NCI-H69 (cell line): ENCODE measurements around the gene ACOX1.

Source experiments
- DNase-seq: peaks from one replicate; lab custom pipeline; 2025; lab: John Stamatoyannopoulos, UW

The ACOX1 gene

DNA sequence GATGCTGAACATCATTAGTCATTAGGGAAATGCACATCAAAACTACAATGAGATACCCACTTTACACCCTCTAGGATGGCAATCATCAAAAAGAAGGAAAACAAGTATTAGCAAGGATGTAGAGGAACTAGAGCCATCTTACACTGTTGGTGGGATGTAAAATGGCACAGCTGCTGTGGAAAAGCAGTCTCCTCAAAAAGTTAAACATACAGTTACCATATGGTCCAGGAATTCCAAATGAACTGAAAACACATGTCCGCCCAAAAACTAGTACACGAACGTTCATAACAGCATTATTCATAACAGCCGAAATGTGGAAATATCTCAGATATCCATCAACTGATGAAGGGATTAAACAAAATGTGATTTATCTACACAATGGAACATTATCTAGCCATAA, 45.2 kb downstream of the ACOX1 start:
- no peak for DNase-seq

DNA sequence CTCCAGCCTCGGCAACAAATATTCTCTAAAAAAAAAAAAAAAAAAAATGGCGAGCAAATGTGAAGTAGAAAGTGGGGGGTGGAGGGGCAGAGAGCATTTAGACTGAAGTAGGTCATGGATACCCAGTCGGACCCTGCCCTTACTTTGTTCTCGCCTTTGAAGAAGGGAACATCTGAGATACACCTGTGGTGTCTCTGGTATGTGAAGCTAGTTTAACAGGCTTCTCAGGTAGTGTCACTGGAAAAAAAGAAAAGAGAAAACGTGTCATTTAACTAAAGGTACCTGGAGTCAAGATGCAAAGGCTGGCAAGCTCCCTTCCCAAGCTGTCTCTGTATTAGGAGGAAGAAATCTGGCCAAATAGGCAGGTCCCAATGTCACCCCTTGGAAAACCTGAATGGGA, 46.1 kb downstream of the ACOX1 start:
- DNase-seq = no peak

DNA sequence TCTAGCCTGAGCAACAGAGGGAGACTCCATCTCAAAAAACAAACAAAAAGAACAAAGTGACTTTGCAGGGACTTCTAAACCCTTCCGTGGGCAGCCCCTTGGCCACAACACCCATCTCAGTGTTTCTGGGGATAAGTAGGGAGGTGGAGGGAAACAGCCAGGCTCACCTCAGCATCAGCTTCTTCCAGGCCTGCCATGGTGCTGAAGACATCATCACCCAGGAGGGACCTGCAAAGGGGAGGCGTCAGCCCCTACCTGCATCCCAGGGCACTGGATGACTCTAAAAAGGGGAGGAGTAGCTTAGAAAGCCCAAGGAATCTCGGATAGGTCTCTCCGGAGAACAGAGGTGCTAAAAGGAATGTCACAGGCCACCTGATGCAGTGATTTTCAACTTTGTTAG, 47.9 kb downstream of the ACOX1 start:
- DNase-seq = no peak

DNA sequence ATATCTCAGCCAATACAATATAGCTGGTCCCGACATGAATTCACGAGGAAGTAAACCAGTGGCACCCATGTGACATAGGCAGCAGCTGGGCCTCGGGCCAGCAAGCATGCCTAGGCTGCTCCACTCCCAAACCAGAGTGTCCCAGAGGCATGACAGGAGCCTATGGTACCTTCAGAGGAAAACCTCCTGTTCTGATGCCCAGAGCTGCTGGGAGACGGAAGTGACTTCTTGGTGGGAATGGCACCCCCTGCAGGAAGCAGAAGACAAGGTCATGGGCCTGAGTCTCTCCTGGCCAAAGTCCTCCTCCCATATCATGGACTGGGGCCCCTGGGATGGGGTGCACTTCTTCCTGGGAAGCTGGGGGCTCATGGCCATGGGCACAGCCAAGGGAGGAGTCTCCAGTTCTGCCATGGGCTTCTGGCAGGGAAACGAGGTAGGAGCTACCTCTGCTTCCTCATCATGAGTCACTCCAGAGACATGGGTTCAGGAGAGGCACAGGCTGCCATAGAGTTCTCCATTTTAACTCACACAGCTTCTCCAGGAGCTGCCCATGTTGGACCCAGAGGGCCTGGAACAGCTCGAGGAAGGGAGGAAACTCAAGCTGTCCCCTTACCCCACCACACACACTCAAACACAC, 51.6 kb downstream of the ACOX1 start:
- DNase-seq = peak; percentile 71

DNA sequence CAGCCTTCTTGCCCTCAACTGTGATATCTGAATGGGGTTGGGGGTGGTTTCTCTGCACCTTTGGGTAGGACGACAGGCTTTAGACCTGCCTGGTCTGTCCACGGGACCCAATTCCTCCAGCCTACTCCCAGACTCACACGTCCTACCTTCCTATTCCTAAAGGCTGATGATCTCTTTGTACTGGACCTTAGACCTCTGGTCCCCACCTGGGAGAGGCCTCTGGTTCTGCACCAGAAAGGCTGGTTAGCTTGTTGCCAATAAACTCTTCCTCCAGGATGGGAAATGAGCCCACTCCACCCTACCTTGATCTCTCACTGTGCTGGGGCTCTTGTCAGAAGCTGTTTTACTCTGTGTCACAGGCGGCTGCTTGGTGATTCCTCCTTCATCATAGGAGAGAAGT, 52.5 kb downstream of the ACOX1 start:
- DNase-seq = no peak

DNA sequence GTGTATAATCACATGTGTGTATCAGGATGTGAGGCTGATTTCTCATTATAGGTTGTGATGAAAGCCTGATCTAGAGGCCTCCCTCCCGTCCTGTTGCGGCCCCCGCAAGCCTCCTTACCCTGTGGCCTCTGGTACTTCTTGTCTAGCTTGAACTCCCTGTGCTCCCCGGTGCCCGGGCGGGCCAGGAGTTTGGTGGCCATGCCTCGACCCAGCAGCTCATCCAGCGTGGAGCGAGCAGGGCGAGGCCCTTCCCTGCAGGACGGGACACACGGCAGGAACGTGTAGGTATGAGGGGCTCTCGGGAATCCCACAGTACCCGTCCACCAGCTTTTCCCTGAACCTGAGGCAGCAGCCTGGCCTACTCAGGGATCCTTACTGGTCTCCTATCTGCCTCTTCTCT, 53.1 kb downstream of the ACOX1 start:
- no peak for DNase-seq

DNA sequence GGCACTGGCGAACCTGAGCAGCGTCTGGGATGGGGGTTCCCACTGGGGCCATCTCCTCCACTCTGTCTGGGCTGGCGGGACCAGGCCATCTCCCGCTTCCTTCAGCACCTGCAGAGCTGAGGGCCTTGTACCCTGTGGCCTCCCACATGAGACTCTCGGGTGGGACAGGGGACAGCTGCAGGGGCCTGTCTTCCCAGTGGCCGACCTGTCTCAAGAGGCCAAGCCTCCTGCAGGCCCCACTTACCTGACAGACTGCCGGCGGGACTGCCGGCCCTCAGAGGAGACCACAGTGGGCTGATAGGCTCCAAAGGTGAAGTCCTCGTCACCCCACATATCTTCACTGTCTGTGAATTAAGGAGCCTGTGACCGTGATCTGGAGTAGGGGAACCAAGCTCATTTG, 53.9 kb downstream of the ACOX1 start:
- no peak for DNase-seq

DNA sequence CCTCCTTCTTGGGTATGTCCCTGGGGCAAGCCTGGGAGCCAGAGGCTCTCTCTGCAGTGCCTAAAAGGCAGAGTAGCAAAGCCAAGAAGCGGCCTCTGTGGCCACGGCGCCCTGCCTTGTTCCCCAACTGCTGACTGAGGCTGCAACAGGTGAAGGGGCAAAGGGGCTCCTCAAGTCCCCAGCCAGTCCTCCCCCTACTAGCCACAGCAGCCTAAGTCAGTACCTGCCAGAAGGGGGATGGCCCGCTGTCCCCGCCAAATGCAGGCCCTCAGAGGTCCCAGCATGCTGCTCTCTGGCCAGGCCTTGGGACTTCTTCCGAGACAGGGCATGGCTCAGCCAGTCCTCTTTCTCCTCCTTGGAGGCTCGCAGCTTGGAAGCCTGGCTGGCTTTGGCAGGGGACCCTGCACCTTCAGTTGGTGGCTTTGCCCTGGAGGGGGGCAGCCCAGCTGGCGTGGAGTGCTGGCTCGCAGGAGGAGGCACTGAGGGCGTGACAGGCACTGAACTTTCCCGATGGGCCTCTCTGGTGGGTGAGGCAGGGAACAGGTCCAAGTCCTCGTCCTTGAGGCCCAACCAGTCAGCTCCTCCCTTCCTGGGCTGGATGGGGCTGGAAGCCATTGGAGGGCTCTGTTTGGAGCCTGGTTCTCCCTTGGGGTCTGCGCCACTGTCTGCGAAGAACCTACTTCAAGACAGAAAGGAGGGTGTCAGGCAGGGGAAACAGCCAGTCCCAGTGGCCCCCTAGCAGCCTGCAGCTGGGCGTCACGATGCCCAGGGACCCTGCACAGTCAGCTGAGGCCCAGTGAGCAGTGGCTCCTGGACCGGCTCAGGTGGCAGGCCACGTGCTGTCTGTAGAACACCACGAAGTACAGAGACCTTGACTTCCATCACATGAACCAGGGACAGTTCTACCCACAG, 55.7 kb downstream of the ACOX1 start:
- DNase-seq = no peak

DNA sequence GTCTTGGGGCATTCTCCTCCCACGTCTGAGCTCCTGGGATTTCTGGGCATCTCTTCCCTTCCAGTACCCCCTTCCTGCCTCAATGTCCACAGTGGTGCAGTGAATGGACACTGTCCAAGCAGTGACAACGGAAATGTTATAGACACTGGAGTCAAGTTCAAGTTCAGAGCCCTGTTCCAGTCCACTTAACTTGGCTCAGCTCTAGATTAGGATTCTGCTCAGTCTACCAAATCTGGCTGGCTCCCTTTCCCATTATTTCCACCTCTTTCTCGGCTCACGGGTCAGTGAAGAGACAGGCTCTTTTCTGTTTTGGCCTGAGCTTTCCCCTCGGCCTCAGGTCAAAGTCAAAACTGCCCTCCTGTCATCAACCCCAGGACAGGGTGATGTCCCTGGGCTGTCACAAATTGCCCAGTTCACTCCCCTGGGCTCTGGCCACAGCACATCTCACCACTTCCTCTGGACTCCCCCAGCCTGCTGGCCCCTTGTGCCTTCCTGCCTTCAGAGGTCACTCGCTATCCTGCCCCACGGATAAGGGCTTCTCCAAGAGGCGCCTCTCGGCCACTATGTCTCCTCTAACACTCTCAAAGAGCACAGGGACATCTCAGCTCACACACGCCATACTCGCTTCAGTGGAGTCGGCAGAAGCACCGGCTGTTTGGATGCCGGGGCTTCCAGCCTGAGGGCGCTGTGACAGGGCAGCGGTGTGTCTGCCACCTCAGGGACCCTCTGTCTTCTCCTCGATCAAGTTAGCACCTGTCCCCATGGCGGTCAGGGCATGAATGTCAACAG, 56.6 kb downstream of the ACOX1 start:
- no peak for DNase-seq

DNA sequence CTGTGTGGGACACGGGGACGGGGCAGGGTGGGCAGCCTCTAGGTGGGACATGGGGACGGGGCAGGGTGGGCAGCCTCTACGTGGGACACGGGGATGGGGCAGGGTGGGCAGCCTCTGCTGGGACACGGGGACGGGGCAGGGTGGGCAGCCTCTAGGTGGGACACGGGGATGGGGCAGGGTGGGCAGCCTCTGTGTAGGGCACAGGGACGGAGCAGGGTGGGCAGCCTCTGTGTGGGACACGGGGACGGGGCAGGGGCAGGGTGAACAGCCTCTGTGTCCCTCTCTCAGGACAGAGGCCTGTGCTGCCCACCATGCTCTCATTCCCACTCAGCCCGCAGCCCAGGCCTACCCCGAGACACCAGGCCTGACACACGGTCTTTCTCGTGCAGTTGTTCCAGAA, 57.4 kb downstream of the ACOX1 start:
- DNase-seq = no peak

DNA sequence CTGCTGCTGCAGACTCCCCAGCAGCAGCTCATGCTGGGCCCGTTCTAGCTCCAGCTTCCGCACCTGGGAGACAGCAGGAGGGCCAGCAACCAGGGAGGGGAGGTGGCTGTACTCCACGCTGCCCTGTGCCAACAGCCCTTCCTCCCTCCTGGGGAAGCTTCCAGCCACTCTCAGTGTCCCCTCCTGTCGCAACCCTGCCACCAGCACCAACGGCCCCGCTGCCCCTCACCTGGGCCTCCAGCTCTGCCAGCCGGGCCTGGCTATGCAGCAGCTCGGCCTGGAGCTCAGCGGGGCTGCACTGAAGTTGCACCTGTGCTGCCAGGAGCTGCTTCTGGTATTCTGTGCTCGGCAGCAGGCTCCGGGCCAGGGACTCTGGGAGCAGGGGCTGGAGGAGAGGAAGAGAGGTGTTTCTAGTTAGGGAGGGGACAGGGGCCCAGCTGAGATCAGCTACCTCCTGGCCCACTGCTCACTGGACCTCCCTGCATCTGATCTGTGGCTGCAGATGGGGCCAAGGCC, 58.9 kb downstream of the ACOX1 start:
- peak; percentile 31 for DNase-seq

DNA sequence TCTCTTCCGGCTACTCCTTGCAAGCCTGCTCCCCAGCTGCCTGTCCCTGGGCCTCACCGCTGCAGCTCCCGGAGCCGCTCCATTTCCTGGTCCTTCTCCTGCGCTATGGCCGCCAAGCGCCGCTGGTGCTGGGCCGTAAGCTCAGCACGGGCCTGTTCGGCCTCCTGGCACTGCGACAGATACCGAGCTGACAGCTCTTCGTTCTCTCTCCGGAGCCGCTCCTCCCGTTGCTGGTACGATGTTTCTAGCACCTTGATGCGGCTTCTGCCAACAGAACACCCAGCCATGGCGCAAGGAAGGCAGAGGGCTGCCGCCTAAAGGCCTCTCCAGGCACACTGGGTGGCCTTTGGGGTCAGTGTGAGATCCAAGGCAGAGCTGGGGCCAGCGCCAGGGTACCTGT, 59.4 kb downstream of the ACOX1 start:
- no peak for DNase-seq

DNA sequence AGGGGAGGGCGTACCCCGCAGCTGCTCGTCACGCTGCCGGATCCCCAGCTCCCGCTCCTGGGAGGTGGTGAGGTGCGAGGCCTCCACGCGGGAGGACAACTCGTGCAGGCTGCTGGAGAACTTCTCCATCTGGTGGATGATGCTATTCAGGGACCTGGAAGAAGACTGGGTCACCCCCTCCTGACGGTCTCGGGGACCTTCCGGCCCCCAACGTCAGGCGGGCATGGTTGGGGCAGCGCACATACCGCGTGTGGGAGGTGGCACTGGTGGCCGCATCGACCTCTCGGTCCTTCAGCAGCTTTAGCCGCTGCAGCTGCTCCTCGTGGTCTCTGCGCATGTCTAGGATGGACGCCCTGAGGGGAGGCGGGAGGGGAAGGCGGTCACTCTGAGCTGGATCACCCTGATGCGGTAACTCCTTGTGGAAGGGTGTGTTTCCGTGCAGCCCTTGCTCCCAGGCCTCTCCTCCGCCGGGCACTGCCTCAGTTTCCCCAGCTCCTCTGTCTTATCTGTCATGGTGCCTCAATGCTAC, 61.0 kb downstream of the ACOX1 start:
- no peak for DNase-seq

DNA sequence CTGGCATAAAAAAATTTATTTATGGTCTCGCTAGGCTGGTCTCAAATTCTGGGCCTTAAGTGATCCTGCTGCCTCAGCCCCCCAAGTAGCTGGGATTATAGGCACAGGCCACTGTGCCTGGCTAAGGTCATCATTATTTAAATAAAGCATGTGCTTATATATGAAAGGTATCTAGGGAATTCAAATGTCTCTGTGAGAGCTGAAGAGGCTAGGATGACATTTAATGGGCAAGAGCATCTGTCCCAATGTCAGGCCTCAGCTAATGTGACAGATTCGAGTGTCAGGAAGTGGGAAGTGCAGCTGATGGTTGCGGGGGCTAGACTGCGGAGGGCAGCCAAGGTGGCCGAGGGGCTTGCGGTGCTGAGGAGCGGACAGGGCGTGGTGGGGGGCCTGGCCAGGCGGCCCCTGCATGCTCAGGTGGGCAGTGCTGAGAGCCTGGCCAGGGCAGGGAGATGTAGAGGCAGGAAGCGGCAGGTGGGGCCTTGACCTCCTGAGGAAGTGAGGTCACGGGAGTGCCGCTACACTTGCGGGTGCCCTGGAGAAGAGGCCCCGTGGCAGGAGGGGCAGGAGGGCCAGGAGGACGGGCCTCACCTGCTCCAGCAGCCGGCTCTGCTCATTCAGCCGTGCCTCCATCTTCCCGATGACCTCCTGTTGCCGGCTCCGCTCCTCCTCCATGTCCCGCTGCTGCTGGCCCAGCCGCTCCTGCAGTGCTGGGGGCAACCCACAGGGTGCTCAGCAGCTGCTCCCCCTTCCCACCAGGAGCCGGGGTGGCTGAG, 61.6 kb downstream of the ACOX1 start:
- DNase-seq = peak; percentile 31

DNA sequence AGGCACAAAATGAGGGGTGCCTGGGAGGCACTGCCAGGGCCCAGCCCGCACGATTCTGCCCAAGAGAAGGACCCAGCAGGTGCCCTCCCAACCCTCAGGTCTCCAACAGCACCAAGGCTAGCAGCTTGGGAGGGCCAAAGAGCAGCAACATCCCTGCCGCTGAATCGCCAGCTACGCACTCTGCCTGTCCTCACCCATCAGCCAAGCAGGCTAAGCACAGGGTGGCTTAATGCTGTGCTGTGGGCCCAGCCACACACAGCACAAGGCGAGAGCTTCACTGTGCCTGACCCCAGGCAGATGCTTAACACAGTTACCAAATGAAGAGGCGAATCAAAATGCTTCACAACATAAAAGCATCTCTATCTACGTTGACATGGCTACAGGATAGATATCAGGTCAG, 63.7 kb downstream of the ACOX1 start:
- no peak for DNase-seq

DNA sequence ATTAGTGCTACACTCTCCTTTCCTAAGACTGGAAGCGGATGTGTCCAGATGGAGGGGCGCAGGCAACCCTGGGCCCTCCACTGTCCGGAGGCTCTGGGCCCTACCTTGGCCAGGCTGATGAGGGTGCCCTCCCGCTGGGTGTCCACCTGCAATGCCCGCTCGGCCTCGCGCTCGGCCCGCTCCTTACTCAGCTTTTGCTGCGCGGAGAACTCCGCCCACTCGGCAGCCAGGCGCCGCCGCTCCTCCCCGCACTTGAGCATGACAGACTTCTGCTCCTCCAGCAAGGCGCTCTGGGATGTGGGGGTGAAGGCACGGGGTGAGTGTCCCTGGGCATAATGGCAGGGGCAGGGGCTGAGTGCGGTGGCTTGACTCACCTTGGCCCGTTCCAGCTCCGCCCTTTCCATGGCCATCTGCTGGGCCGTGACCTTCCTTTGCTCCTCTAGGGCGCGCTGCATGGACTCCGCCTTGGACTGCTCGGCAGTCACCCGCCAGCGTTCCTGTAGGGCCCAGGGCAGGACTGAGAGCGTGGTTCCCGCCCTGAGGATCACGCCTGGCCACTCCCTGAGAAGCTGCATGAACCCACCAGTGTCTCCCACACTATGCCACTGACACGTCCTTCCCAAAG, 64.2 kb downstream of the ACOX1 start:
- no peak for DNase-seq

DNA sequence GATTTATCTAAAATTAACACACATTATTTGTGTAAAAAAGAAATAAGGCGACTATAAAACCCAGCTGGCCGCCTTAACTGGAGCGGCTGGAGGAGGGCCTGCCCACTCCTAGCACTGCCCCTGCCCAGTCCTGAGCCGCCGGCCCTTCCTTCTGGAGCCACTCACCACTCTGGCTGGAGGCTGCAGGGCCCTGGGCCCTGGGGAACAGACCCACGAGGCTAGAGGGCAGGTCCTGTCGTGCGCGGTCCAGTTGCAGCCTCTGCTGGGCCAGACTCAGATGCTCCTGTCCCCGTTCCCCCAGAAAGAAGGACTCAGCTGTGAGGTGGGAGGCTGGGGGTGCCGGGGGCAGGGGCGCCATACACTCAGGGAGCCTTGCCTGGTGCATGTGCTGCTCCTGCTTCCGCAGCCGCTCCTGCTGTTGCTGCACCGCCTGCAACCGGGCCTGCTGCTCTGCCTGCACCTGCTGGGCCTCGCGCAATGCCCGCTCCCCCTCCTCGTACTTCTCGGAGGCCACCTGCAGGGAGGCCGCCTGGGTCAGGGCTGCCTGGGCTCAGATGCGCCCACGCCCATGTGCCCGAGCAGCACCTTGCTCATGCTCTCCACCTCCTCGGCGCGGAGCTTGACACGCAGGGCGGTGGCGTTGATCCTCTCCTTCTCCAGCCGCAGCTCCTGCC, 65.3 kb downstream of the ACOX1 start:
- no peak for DNase-seq

DNA sequence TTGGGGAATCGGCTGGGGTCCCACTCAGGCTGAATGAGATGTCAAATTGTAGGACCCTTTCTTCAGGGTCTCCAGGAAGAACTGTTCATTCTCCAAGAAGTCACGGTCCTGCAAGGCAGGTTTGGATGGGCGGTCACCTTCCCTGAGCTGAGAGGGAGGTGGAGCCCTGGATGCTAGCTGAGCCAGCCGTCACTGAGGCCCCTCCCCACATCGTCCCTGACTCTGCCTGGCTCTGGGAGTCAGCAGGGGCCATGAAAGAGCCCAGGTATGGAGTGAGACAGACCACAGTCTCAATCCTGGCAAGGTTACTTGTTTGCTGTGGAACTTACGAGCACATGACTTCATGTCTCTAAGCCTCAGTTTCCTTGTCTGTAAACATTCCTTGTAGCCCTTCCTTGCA, 68.3 kb downstream of the ACOX1 start:
- peak; percentile 68 for DNase-seq

DNA sequence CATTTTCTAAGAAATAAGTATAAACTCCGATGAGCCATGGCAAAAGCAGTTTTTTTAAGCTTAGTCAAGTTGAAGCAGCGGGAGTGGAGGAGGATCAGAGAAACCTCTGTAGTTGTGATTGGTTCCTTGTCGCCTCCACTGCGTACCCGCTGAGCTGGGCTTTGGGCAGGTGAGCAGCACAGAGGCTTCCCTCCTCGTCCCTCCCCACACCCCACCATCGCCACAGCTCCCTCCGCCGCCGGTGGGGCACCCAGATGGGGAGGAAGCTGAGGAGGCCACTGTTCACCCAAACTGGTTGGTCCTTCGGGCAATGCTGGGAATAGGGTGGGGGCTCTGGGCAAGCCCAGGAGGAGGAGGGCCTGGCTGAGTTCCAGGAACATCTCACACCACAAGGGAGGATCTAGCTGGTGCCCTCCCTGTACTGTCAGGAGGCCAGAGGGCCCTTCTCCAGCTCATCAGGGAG, 69.1 kb downstream of the ACOX1 start:
- DNase-seq = peak; percentile 96

DNA sequence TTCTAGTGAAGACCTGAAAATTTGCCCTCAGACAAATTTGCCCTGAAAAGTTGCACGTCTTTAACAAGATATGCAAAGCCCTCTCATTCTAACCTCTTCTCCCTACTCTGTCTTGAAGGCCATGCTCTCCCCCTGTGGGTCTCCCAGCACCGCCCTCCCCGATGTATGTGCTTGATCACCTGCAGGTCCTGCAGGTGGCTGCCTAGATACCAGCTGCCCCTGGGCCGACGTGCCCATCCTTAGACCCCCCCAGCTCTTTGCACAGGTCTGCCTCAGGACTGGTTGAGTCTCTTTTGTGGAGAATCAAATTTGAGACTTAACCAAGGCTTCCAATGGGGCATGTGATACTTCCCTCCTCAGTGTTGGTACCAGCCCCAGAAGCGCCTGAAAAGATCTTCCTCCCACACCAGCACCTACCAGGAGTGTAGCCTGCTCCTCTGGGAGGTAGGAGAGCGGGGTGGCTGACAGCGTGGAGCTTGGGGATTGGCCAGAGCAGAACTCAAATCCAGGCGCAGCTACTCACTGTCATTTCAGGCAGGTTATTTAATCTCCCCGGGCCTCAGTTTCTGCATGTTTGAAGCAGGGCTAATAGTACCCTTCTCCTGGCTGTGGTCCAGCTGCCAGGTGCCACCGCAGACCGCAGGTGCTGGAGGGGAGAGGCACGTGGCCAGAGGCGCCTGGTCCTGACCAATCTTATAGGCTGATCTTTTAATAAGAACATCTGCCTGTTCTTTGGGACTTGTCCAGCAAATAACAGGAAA, 69.7 kb downstream of the ACOX1 start:
- peak; percentile 98 for DNase-seq
